ENCODE data around the gene RAB41. TPM values are rescaled to one million over a fixed set of nuclear protein-coding genes. Genes with fewer than 3 reads are reported as not detected.
A peak's percentile ranks its signal among the peaks of the same experiment; 100 is the strongest.
"Not testable (repeated sequence)": the region's sequence is repeated elsewhere in the genome, so short reads cannot be mapped to it uniquely, and the experiment has no call there.

The RAB41 gene
- total RNA-seq, 1 donor from 2014 or later: not detected

DNA sequence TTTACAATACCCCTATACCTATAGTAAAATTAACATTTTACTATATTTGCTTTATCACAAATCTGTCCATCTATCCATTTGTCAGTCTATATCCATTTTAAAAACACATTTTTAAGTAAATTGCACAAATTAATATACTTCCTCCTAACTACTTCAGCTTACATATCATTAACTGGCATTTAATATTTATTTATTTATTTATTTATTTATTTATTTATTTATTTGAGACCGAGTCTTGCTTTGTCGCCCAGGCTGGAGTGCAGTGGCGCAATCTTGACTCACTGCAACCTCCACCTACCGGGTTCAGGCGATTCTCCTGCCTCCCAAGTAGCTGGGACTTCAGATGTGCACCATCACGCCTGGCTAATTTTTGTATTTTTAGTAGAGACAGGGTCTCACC is 41.7 kb downstream of the RAB41 start:
- H3K27me3 Mint-ChIP-seq; H3K4me1 Mint-ChIP-seq; H3K4me3 Mint-ChIP-seq; H3K27ac Mint-ChIP-seq; intact Hi-C loops (cut with micrococcal nuclease); DNase-seq; H3K9me3 Mint-ChIP-seq: not testable (repeated sequence)
- peaks cover 11% of the 10 kb centered on the region for H3K36me3 Mint-ChIP-seq (ENCODE audit: low read depth)

DNA sequence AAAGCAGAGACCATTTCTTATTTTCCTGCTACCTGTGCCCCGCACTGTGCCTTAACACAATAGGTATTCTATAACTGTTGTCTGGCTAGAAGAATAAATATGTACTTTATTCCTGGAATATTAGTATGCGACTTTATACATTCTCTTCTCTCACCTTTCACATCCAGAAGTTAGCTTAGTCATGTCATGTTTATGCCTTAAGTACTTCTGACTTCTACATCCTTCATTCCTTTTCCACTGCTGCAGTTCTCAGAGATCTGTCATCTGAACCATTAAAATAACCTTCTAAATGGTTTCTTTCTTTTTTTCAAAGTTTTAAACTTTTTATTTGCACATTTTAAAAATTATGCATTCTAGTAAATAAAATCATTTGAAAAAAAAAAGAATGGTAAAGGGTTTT is 42.4 kb downstream of the RAB41 start:
- no peaks in the 10 kb centered on the region for H3K27me3 Mint-ChIP-seq
- no peaks in the 10 kb centered on the region for H3K4me1 Mint-ChIP-seq
- H3K36me3 Mint-ChIP-seq (ENCODE audit: low read depth): peaks cover 11% of the 10 kb centered on the region
- H3K27ac Mint-ChIP-seq: no peak overlapping the region
- no peak for DNase-seq
- H3K4me3 Mint-ChIP-seq: no peak overlapping the region
- intact Hi-C loops (cut with micrococcal nuclease): no loop called here
- no peaks in the 10 kb centered on the region for H3K9me3 Mint-ChIP-seq

GRCh38 chrX:70331161-70331560 is 49.2 kb downstream of the RAB41 start:
- intact Hi-C loops (cut with micrococcal nuclease): no loop called here
- Mint-ChIP-seq H3K27ac (no peak overlapping the region), H3K4me3 (no peak overlapping the region), H3K27me3 (no peaks in the 10 kb centered on the region), H3K9me3 (no peaks in the 10 kb centered on the region), H3K36me3 (ENCODE audit: low read depth) (peaks cover 29% of the 10 kb centered on the region), H3K4me1 (peaks cover 6% of the 10 kb centered on the region)
- no peak for DNase-seq

DNA sequence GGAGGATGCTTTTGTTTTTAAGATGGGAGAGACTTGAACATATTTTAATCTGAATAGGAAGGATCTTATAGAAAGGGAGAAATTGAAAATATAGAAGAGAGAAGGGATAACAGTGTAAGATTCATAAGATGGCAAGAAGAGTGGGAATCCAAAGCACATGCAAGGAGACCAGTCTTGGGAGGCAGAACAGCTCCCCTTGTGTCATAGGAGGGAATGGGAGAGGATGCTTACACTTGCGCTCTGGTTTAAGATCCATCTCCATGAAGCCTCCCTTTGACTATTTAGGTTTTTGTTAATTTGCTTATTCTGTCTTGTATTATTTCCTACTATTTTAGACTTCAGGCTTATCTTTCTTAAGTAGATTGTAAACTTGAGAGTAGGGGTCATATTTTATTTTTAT is 50.6 kb downstream of the RAB41 start:
- Mint-ChIP-seq H3K4me1 (peaks cover 15% of the 10 kb centered on the region), H3K4me3 (no peak overlapping the region), H3K27me3 (no peaks in the 10 kb centered on the region), H3K27ac (peak overlapping the region; percentile 3), H3K9me3 (no peaks in the 10 kb centered on the region), H3K36me3 (ENCODE audit: low read depth) (peaks cover 31% of the 10 kb centered on the region)
- no peak for DNase-seq
- intact Hi-C loops (cut with micrococcal nuclease): no loop called here

Other genes with a start within 250 kb of the RAB41 start
- gene AWAT2, start 232.2 kb upstream of the RAB41 start, total RNA-seq: not detected in 2 replicates
- gene OTUD6A, start 219.7 kb upstream of the RAB41 start, total RNA-seq: not detected in 2 replicates
- gene IGBP1, start 148.7 kb upstream of the RAB41 start, total RNA-seq: 29.8 and 30.5 TPM in 2 replicates
- not detected in 2 replicates for gene DGAT2L6, start 104.7 kb upstream of the RAB41 start, total RNA-seq
- not detected in 2 replicates for gene AWAT1, start 47.5 kb upstream of the RAB41 start, total RNA-seq
- gene P2RY4, start 22.0 kb upstream of the RAB41 start, total RNA-seq: 0.21 and 0.24 TPM in 2 replicates
- not detected in 2 replicates for gene ARR3, start 13.8 kb upstream of the RAB41 start, total RNA-seq
- 28.9 and 30.0 TPM in 2 replicates for gene PDZD11, start 7.8 kb downstream of the RAB41 start, total RNA-seq
- 19.4 and 19.8 TPM in 2 replicates for gene KIF4A, start 7.9 kb downstream of the RAB41 start, total RNA-seq
- 0.12 and 0.19 TPM in 2 replicates for gene GDPD2, start 141.1 kb downstream of the RAB41 start, total RNA-seq
- 31.9 and 41.1 TPM in 2 replicates for gene DLG3, start 162.7 kb downstream of the RAB41 start, total RNA-seq